Thymus (tissue), 14 donors: ENCODE data around the gene RGS13. TPM values are rescaled to one million over a fixed set of nuclear protein-coding genes. Genes with fewer than 3 reads are reported as not detected.

ENCODE experiments used
- DNase-seq, 9 donors: peaks; one replicate each; pipeline ENCODE4 v3.0.0-alpha.2; 2013; ENCODE audit warnings: low spot score in 9 of 9, low read depth in 6 of 9, missing footprints in 1 of 9
- H3K27ac ChIP-seq, 2 donors: one replicate each; pipeline ENCODE4 v1.5.1; 2013; ENCODE audit warnings: control low read depth in 1 of 2, low read depth in 1 of 2, low read length in 1 of 2, mild to moderate bottlenecking in 1 of 2, moderate library complexity in 1 of 2
- H3K27me3 ChIP-seq, 2 donors: one replicate each; pipeline ENCODE4 v1.5.1; 2013; ENCODE audit warnings: low read length in 1 of 2; ENCODE audit not compliant: control insufficient read depth in 2 of 2, insufficient read depth in 1 of 2
- H3K36me3 ChIP-seq, 2 donors: one replicate each; pipeline ENCODE4 v1.5.1; 2013; ENCODE audit warnings: low read length in 1 of 2, mild to moderate bottlenecking in 1 of 2, moderate library complexity in 1 of 2; ENCODE audit not compliant: control insufficient read depth in 2 of 2, insufficient read depth in 2 of 2
- H3K4me1 ChIP-seq, 2 donors: one replicate each; pipeline ENCODE4 v1.5.1; 2013; ENCODE audit warnings: low read length in 2 of 2; ENCODE audit not compliant: control insufficient read depth in 2 of 2, insufficient read depth in 2 of 2
- H3K4me3 ChIP-seq, 2 donors: one replicate each; pipeline ENCODE4 v1.5.1; 2013; ENCODE audit warnings: low read length in 2 of 2, control low read depth in 1 of 2, mild to moderate bottlenecking in 1 of 2
- H3K9me3 ChIP-seq, 2 donors: one replicate each; pipeline ENCODE4 v1.5.1; 2013; ENCODE audit warnings: low read length in 1 of 2, mild to moderate bottlenecking in 1 of 2; ENCODE audit not compliant: control insufficient read depth in 2 of 2, insufficient read depth in 1 of 2
- WGBS: extraction: QIAGEN DNeasy Blood & Tissue Kit; methylation state at CpG from one replicate; pipeline ENCODE4 v1.1.7; 2013; 5-methylcytosine and 5-hydroxymethylcytosine counted together
- long read RNA-seq, 10 donors: transcript quantifications; one replicate each; lab custom pipeline, GENCODE V29; 2026
- polyA plus RNA-seq: library from polyadenylated mRNA; stranded (reverse); fragments of 200-250 nt; gene quantifications from one replicate; pipeline ENCODE4 v1.2.3, GENCODE V29; 2013
- total RNA-seq: library from RNA; stranded (reverse); fragments of 120-200 nt; gene quantifications from one replicate; pipeline ENCODE4 v1.2.4, GENCODE V29; 2013
- donor health status: healthy.

The RGS13 gene, protein sequence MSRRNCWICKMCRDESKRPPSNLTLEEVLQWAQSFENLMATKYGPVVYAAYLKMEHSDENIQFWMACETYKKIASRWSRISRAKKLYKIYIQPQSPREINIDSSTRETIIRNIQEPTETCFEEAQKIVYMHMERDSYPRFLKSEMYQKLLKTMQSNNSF
- total RNA-seq (0.28 TPM), polyA plus RNA-seq (1.1 TPM)
- long read RNA-seq, donor 1: 0 reads
- long read RNA-seq, donor 2: 0 reads
- long read RNA-seq, donor 3: 0 reads
- long read RNA-seq, donor 4: 0 reads
- long read RNA-seq, donor 5: 0 reads
- long read RNA-seq, donor 6: 0 reads
- long read RNA-seq, donor 7: 0 reads
- long read RNA-seq, donor 8: 0 reads
- long read RNA-seq, donor 9: 0 reads
- long read RNA-seq, donor 10: 0 reads

GRCh38 chr1:192635939-192636338 is at the start of gene RGS13:
Gene RGS13 (plus strand): TSS chr1:192636147. CDS start chr1:192644335, 8,188 bp downstream.
- no peaks in the 10 kb centered on the region for H3K36me3 ChIP-seq
- DNase-seq: no peak
- no peak within 1 kb of the TSS for H3K27ac ChIP-seq
- no peaks in the 10 kb centered on the region for H3K27me3 ChIP-seq
- WGBS: 96% methylated on average over 4 of the region's 4 CpGs
- H3K4me1 ChIP-seq: no peaks in the 10 kb centered on the region
- no peak within 1 kb of the TSS for H3K4me3 ChIP-seq
- no peaks in the 10 kb centered on the region for H3K9me3 ChIP-seq

- Histone ChIP-seq H3K9me3 (no peaks in the 10 kb centered on the region), H3K27ac (no peak overlapping the region), H3K4me3 (no peak overlapping the region), H3K36me3 (no peaks in the 10 kb centered on the region), H3K4me1 (no peaks in the 10 kb centered on the region), H3K27me3 (no peaks in the 10 kb centered on the region)
- 94% methylated on average over 5 of the region's 5 CpGs for WGBS
- DNase-seq: no peak
These were observed 48.3 kb upstream of the RGS13 start for GRCh38 chr1:192587386-192588266.

GRCh38 chr1:192588546-192588945 is 47.4 kb upstream of the RGS13 start:
- Histone ChIP-seq H3K4me1 (no peaks in the 10 kb centered on the region), H3K9me3 (no peaks in the 10 kb centered on the region), H3K36me3 (no peaks in the 10 kb centered on the region), H3K27ac (no peak overlapping the region), H3K27me3 (no peaks in the 10 kb centered on the region), H3K4me3 (no peak overlapping the region)
- DNase-seq: no peak
- 88% methylated on average over 1 of the region's 1 CpG for WGBS

DNA sequence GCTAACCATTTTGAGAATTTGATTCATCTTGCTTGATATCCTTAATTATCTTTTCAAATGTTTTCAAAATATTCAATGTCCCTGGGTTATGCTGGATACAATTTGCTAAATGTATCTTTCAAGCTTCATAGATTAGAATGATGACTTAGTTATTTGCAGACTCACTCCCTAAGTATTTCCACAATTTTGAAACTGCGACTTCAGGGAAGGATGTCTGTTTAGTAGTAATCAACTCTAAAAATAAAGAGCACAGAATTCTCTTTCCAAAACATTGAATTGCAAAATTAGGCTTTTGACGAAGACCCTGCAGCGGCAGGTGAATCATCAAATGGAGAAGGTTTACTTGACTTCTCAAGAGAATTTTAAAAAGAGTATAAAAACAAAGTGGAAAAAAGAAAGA is 46.1 kb upstream of the RGS13 start:
- no peaks in the 10 kb centered on the region for H3K27me3 ChIP-seq
- H3K4me3 ChIP-seq: no peak overlapping the region
- H3K4me1 ChIP-seq: no peaks in the 10 kb centered on the region
- no peak for DNase-seq
- no peaks in the 10 kb centered on the region for H3K9me3 ChIP-seq
- H3K27ac ChIP-seq: no peak overlapping the region
- H3K36me3 ChIP-seq: no peaks in the 10 kb centered on the region
- WGBS: 98% methylated on average over 3 of the region's 3 CpGs

GRCh38 chr1:192592517-192592916 is 43.4 kb upstream of the RGS13 start:
- Histone ChIP-seq H3K4me1 (no peaks in the 10 kb centered on the region), H3K36me3 (no peaks in the 10 kb centered on the region), H3K9me3 (no peaks in the 10 kb centered on the region), H3K27me3 (no peaks in the 10 kb centered on the region), H3K27ac (no peak overlapping the region), H3K4me3 (no peak overlapping the region)
- 75% methylated on average over 4 of the region's 4 CpGs for WGBS
- no peak for DNase-seq

DNA sequence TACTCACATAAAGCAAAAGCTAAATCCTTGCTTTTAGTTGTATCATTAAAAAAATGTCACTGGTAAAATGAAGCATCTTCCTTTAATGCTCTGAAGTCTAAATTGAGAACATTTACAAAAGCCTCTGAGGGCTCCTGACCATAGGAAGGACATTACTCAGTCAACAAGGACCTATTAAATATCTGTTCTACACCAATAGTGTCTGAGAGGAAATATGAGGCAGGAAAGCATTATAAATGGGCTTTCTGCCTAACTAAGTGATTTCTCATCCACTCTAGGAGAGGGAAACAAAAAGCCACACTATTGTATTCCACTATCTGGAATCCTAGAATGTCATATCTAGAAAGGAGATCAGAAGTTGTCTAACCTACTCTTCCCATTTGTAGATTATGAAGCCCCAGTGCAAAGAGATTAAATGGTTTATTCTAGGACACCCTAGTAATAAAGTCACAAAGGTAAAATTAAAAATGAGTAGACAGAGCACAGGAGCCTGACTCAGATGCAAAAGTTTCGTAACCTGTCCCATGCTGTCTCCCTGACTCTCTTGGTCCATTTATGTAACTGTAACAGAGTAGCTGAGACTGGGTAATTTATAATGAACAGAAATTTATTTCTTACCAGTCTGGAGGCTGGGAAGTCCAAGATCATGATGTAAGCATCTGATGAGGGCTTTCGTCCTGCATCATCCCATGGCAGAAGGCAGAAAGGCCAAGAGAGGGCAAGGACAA is 42.8 kb upstream of the RGS13 start:
- H3K27ac ChIP-seq: no peak overlapping the region
- WGBS: 100% methylated on average over 2 of the region's 2 CpGs
- H3K36me3 ChIP-seq: no peaks in the 10 kb centered on the region

DNA sequence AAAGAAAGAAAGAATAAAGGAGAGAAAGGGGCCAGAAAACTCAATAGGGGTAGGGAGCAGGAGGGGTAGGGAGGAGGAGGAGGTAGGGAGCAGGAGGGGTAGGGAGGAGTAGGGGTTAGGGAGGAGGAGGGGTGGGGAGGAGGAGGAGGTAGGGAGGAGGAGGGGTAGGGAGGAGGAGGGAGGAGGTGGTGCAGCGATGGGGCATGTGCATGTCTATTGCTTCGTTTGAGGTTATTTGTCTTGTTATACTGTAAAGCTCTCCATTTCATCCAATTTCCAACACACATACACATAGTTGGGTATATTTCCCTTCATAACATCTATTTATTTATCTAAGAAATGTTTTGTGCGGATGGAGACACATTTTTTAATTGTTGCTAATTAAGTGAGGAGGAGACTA is 40.6 kb upstream of the RGS13 start:
- Histone ChIP-seq H3K36me3 (no peaks in the 10 kb centered on the region), H3K4me1 (no peaks in the 10 kb centered on the region), H3K27ac (no peak overlapping the region), H3K4me3 (no peak overlapping the region), H3K27me3 (no peaks in the 10 kb centered on the region), H3K9me3 (no peaks in the 10 kb centered on the region)
- WGBS: 91% methylated on average over 3 of the region's 3 CpGs
- no peak for DNase-seq

More for the DNA sequence above, 42.8 kb upstream of the RGS13 start:
- Histone ChIP-seq H3K27me3 (no peaks in the 10 kb centered on the region), H3K4me3 (no peak overlapping the region), H3K9me3 (no peaks in the 10 kb centered on the region), H3K4me1 (no peaks in the 10 kb centered on the region)
- no peak for DNase-seq

DNA sequence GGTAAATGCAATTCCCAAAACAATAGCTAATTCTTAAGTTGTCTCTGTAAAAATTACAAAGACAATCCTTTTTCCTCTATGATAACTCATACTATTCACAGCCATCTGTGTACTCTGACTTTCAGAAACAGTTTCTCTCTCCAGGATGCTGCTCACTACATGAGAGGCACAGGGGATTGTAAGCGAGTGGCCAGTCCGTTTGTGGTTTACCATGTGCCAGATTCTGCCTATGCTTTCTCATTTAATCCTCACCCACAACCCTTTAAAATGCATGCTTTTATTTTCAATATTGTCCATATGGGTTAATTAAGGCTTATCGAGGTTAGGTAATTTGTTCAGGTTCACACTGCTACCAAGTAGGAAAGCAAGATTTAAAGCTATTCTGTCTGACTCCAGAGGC is 37.4 kb upstream of the RGS13 start:
- Histone ChIP-seq H3K27ac (no peak overlapping the region), H3K27me3 (no peaks in the 10 kb centered on the region), H3K4me3 (no peak overlapping the region), H3K36me3 (no peaks in the 10 kb centered on the region), H3K4me1 (no peaks in the 10 kb centered on the region), H3K9me3 (no peaks in the 10 kb centered on the region)
- DNase-seq: no peak
- 84% methylated on average over 3 of the region's 3 CpGs for WGBS

DNA sequence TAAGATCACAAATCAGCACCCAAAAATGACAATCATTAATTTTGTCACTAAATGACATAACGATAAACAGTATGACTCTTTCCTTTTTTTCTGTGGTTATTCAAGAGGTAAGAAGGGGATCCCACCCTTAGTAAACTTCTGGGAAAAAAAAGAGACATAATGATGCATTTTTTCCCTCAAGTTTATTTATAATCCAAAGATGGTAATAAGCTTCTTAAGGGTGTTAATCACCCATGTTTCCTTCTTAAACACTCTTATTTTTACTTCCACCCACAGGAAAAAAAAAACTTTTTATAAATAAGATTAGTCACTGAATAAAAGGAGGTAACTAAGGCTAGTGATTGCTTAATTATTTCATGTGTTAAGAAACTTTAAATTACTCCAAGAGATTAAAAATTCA is 35.7 kb upstream of the RGS13 start:
- no peaks in the 10 kb centered on the region for H3K27me3 ChIP-seq
- H3K4me3 ChIP-seq: no peak overlapping the region
- DNase-seq: no peak
- WGBS: 97% methylated on average over 1 of the region's 1 CpG
- no peaks in the 10 kb centered on the region for H3K4me1 ChIP-seq
- no peak overlapping the region for H3K27ac ChIP-seq
- H3K36me3 ChIP-seq: no peaks in the 10 kb centered on the region
- H3K9me3 ChIP-seq: no peaks in the 10 kb centered on the region
